KMS-11 (cell line): ENCODE measurements around the gene PSME2.

ENCODE experiments used
- H2AFZ ChIP-seq: fragments of 200-600 bp; sonication (generic); 2 replicates; pipeline ENCODE4 v1.6.1; 2016; ENCODE audit warnings: antibody characterized with exemption, mixed run types, low read depth
- H3K27ac ChIP-seq: fragments of 200-600 bp; sonication (generic); 2 replicates; pipeline ENCODE4 v1.6.1; 2016; ENCODE audit warnings: mild to moderate bottlenecking, mixed run types
- H3K27me3 ChIP-seq: fragments of 200-600 bp; sonication (generic); 2 replicates; pipeline ENCODE4 v1.6.1; 2017; ENCODE audit warnings: mild to moderate bottlenecking, low read depth, mixed run types, moderate library complexity; ENCODE audit not compliant: insufficient read depth
- H3K36me3 ChIP-seq: fragments of 200-600 bp; sonication (generic); 2 replicates; pipeline ENCODE4 v1.6.1; 2017; ENCODE audit warnings: mild to moderate bottlenecking, mixed run types; ENCODE audit not compliant: insufficient read depth
- H3K4me1 ChIP-seq: fragments of 200-600 bp; sonication (generic); 2 replicates; pipeline ENCODE4 v1.6.1; 2016; ENCODE audit warnings: mild to moderate bottlenecking, low read depth, mixed run types; ENCODE audit not compliant: poor library complexity, severe bottlenecking
- H3K4me2 ChIP-seq: fragments of 200-600 bp; sonication (generic); 2 replicates; pipeline ENCODE4 v1.7.0; 2016; ENCODE audit warnings: mild to moderate bottlenecking, mixed run types
- H3K4me3 ChIP-seq: fragments of 200-600 bp; sonication (generic); IDR thresholded peaks from 2 replicates; pipeline ENCODE4 v1.6.1; 2017; ENCODE audit warnings: low read depth, low read length, mixed read lengths; ENCODE audit not compliant: insufficient read depth
- H3K79me2 ChIP-seq: fragments of 200-600 bp; sonication (generic); 2 replicates; pipeline ENCODE4 v1.6.1; 2016; ENCODE audit warnings: low read depth, mixed run types; ENCODE audit not compliant: insufficient read depth
- H3K9ac ChIP-seq: fragments of 200-600 bp; sonication (generic); 2 replicates; pipeline ENCODE4 v1.6.1; 2016; ENCODE audit warnings: mild to moderate bottlenecking, mixed run types
- H4K20me1 ChIP-seq: fragments of 200-600 bp; sonication (generic); 2 replicates; pipeline ENCODE4 v1.6.1; 2016; ENCODE audit warnings: mild to moderate bottlenecking, mixed run types; ENCODE audit not compliant: insufficient read depth
- TF ChIP-seq, protein P1 (sequence below): fragments of 200-600 bp; sonication (generic); conservative IDR thresholded peaks from 2 replicates; pipeline ENCODE4 v1.6.1; 2017; ENCODE audit warnings: low read depth, mild to moderate bottlenecking, antibody characterized with exemption, low read length, moderate library complexity, mixed read lengths

PSME2 gene

GRCh38 chr14:24139272-24139934 is 7.0 kb downstream of the PSME2 start:
- no peaks in the 10 kb centered on the region for H3K36me3 ChIP-seq
- no peak overlapping the region for H3K27ac ChIP-seq
- no peaks in the 10 kb centered on the region for H4K20me1 ChIP-seq
- no peaks in the 10 kb centered on the region for H3K27me3 ChIP-seq
- peaks cover 22% of the 10 kb centered on the region for H3K4me1 ChIP-seq
- no peak overlapping the region for H3K4me3 ChIP-seq
- TF ChIP-seq, protein P1, sequence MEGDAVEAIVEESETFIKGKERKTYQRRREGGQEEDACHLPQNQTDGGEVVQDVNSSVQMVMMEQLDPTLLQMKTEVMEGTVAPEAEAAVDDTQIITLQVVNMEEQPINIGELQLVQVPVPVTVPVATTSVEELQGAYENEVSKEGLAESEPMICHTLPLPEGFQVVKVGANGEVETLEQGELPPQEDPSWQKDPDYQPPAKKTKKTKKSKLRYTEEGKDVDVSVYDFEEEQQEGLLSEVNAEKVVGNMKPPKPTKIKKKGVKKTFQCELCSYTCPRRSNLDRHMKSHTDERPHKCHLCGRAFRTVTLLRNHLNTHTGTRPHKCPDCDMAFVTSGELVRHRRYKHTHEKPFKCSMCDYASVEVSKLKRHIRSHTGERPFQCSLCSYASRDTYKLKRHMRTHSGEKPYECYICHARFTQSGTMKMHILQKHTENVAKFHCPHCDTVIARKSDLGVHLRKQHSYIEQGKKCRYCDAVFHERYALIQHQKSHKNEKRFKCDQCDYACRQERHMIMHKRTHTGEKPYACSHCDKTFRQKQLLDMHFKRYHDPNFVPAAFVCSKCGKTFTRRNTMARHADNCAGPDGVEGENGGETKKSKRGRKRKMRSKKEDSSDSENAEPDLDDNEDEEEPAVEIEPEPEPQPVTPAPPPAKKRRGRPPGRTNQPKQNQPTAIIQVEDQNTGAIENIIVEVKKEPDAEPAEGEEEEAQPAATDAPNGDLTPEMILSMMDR, result no peak
- H2AFZ ChIP-seq, result no peak overlapping the region
- H3K4me2 ChIP-seq, result no peak overlapping the region; the same call in 1 of the 2 replicates
- H3K9ac ChIP-seq, result no peak overlapping the region
- H3K79me2 ChIP-seq, result peaks cover 7% of the 10 kb centered on the region; the same call in 1 of the 2 replicates

GRCh38 chr14:24138396-24139271 is 7.8 kb downstream of the PSME2 start:
- TF ChIP-seq, protein P1, result no peak
- no peaks in the 10 kb centered on the region for H3K36me3 ChIP-seq
- H3K27me3 ChIP-seq, result no peaks in the 10 kb centered on the region
- peaks cover 7% of the 10 kb centered on the region; the same call in 1 of the 2 replicates for H3K79me2 ChIP-seq
- no peak overlapping the region for H3K4me2 ChIP-seq
- H2AFZ ChIP-seq, result no peak overlapping the region
- peaks cover 22% of the 10 kb centered on the region for H3K4me1 ChIP-seq
- H3K27ac ChIP-seq, result no peak overlapping the region
- H4K20me1 ChIP-seq, result no peaks in the 10 kb centered on the region
- no peak overlapping the region for H3K9ac ChIP-seq
- no peak overlapping the region for H3K4me3 ChIP-seq

- H3K4me1 ChIP-seq, result peaks cover 17% of the 10 kb centered on the region
- H2AFZ ChIP-seq, result no peak overlapping the region
- H3K36me3 ChIP-seq, result no peaks in the 10 kb centered on the region
- no peaks in the 10 kb centered on the region for H4K20me1 ChIP-seq
- TF ChIP-seq, protein P1, result no peak
- H3K9ac ChIP-seq, result no peak overlapping the region
- H3K79me2 ChIP-seq, result peaks cover 7% of the 10 kb centered on the region; the same call in 1 of the 2 replicates
- H3K4me3 ChIP-seq, result no peak overlapping the region
- no peaks in the 10 kb centered on the region for H3K27me3 ChIP-seq
- peak overlapping the region; percentile 40; the same call in 1 of the 2 replicates for H3K4me2 ChIP-seq
- no peak overlapping the region for H3K27ac ChIP-seq
Observed at GRCh38 chr14:24137529-24138395, 8.6 kb downstream of the PSME2 start.
